ENCODE data around the gene MEGF9.
"Not testable (repeated sequence)": the region's sequence is repeated elsewhere in the genome, so short reads cannot be mapped to it uniquely, and the experiment has no call there.

MEGF9 gene

GRCh38 chr9:120552210-120552704 is 162.0 kb downstream of the MEGF9 start:
- DNase-seq (ENCODE audit: low read depth); H3K27me3 ChIP-seq (replicated peaks; ENCODE audit: control insufficient read depth, insufficient read depth, low read length); H3K4me3 ChIP-seq (ENCODE audit: low read length); H3K9me3 ChIP-seq (ENCODE audit: control insufficient read depth, low read length); H3K4me1 ChIP-seq (ENCODE audit: control insufficient read depth, insufficient read depth, low read length); H3K9ac ChIP-seq (ENCODE audit: low read length): not testable (repeated sequence)
- H3K36me3 ChIP-seq (ENCODE audit: control insufficient read depth, insufficient read depth, low read length, severe bottlenecking): peaks cover 28% of the 10 kb centered on the region
